Bronchial epithelial cell (primary cell): ENCODE data around the gene ULK4. TPM values are rescaled to one million over a fixed set of nuclear protein-coding genes. Genes with fewer than 3 reads are reported as not detected.
"Not testable (repeated sequence)": the region's sequence is repeated elsewhere in the genome, so short reads cannot be mapped to it uniquely, and the experiment has no call there.

Experiments used
- DNase-seq: peaks from one replicate; pipeline ENCODE4 v3.0.0-alpha.2; 2010; ENCODE audit warnings: low read depth
- FAIRE-seq: peaks from 2 replicates; lab custom pipeline; 2011; peaks lifted over from hg19 to GRCh38; lab: Jason Lieb, UNC
- H3K27me3 ChIP-seq: 2 replicates; pipeline ENCODE4 v1.5.1; 2011; ENCODE audit warnings: low read length; ENCODE audit not compliant: control insufficient read depth, insufficient read depth
- H3K36me3 ChIP-seq: 2 replicates; pipeline ENCODE4 v1.5.1; 2011; ENCODE audit warnings: low read length; ENCODE audit not compliant: control insufficient read depth, insufficient read depth
- H3K4me3 ChIP-seq: 2 replicates; pipeline ENCODE4 v1.5.1; 2011; ENCODE audit warnings: mild to moderate bottlenecking, low read depth, low read length, control low read depth
- total RNA-seq: library from RNA; depleted of rRNA; stranded (reverse); fragments of >200 nt; gene quantifications from 2 replicates; pipeline ENCODE4 v1.2.1, GENCODE V29; 2014
- TF ChIP-seq, protein P1 (sequence below): IDR thresholded peaks from 2 replicates; pipeline ENCODE4 v1.5.1; 2011; ENCODE audit warnings: mild to moderate bottlenecking, moderate library complexity, low read length, control low read depth, inconsistent platforms; ENCODE audit not compliant: insufficient read depth, severe bottlenecking

Gene ULK4
- total RNA-seq, 1 donor from 2014 or later, result 3.9 TPM

GRCh38 chr3:41652931-41653330 is 309.0 kb downstream of the ULK4 start:
- TF ChIP-seq, protein P1, sequence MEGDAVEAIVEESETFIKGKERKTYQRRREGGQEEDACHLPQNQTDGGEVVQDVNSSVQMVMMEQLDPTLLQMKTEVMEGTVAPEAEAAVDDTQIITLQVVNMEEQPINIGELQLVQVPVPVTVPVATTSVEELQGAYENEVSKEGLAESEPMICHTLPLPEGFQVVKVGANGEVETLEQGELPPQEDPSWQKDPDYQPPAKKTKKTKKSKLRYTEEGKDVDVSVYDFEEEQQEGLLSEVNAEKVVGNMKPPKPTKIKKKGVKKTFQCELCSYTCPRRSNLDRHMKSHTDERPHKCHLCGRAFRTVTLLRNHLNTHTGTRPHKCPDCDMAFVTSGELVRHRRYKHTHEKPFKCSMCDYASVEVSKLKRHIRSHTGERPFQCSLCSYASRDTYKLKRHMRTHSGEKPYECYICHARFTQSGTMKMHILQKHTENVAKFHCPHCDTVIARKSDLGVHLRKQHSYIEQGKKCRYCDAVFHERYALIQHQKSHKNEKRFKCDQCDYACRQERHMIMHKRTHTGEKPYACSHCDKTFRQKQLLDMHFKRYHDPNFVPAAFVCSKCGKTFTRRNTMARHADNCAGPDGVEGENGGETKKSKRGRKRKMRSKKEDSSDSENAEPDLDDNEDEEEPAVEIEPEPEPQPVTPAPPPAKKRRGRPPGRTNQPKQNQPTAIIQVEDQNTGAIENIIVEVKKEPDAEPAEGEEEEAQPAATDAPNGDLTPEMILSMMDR, result no peak
- Histone ChIP-seq H3K4me3 (no peak overlapping the region), H3K36me3 (no peaks in the 10 kb centered on the region), H3K27me3 (no peaks in the 10 kb centered on the region)
- DNase-seq (no peak), FAIRE-seq (no peak)

- Histone ChIP-seq H3K4me3 (no peak overlapping the region), H3K27me3 (no peaks in the 10 kb centered on the region), H3K36me3 (no peaks in the 10 kb centered on the region)
- TF ChIP-seq, protein P1, result no peak
- no peak for DNase-seq
- FAIRE-seq, result no peak
Observed at GRCh38 chr3:41652506-41652905, 309.4 kb downstream of the ULK4 start.

- FAIRE-seq, result no peak
- TF ChIP-seq, protein P1, result no peak
- H3K27me3 ChIP-seq, result no peaks in the 10 kb centered on the region
Observed at GRCh38 chr3:41651718-41652117, 310.2 kb downstream of the ULK4 start.

DNA sequence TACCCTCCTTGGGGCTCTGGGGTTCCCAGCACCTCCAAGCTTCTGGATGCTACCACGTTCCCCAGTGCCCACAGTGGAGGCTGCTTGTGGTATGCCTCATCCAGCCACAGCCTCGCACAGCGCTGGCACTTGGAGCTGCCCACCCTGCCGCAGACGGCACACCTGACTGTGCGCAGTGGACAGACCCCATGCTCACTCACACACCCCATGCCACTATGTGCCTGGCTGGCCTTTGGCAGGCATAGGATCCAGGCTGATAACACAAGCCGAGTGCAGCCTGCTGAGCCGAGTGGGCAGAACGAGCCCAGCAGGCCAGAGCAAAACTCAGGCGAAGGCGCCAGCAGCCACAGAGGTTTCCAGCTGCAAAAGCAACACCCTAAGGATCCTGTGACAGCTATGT is 311.5 kb downstream of the ULK4 start:
- no peaks in the 10 kb centered on the region for H3K27me3 ChIP-seq
- no peaks in the 10 kb centered on the region for H3K36me3 ChIP-seq
- TF ChIP-seq, protein P1, result no peak
- DNase-seq (no peak), FAIRE-seq (no peak)
- H3K4me3 ChIP-seq, result no peak overlapping the region

More at GRCh38 chr3:41651718-41652117, 310.2 kb downstream of the ULK4 start:
- no peak for DNase-seq
- Histone ChIP-seq H3K36me3 (no peaks in the 10 kb centered on the region), H3K4me3 (no peak overlapping the region)

GRCh38 chr3:41649129-41649739 is 312.7 kb downstream of the ULK4 start:
- Histone ChIP-seq H3K27me3 (no peaks in the 10 kb centered on the region), H3K4me3 (no peak overlapping the region), H3K36me3 (no peaks in the 10 kb centered on the region)
- TF ChIP-seq, protein P1, result no peak
- DNase-seq (no peak), FAIRE-seq (no peak)

GRCh38 chr3:41647730-41648129 is 314.2 kb downstream of the ULK4 start:
- H3K36me3 ChIP-seq, DNase-seq, FAIRE-seq, H3K27me3 ChIP-seq, H3K4me3 ChIP-seq: not testable (repeated sequence)
